Heart right ventricle (tissue), 16 donors: ENCODE results near the gene JHY. TPM values are rescaled to one million over a fixed set of nuclear protein-coding genes. Genes with fewer than 3 reads are reported as not detected.
A peak's percentile ranks its signal among the peaks of the same experiment; 100 is the strongest.

Source experiments
- ATAC-seq, 8 donors: fragments of 200-7000 bp; cut with Tn5 transposase; one replicate each; pipeline ENCODE4 v1.9.1; 2020; ENCODE audit warnings: mild to moderate bottlenecking in 8 of 8, moderate library complexity in 8 of 8, moderate number of reproducible peaks in 1 of 8
- DNase-seq, 2 donors: peaks; one replicate each; pipeline ENCODE4 v3.0.0-alpha.2; 2020
- H3K27ac ChIP-seq, 10 donors: fragments of 200-600 bp; sonication (generic) in 2 of 10; one replicate each; pipeline versions ENCODE4 v1.5.0 to v1.8.0; 2020 to 2022; ENCODE audit warnings: mild to moderate bottlenecking in 3 of 10
- H3K27me3 ChIP-seq, 7 donors: fragments of 200-600 bp; one replicate each; pipeline ENCODE4 v1.8.0; 2021 to 2022; ENCODE audit warnings: mild to moderate bottlenecking in 2 of 7
- H3K36me3 ChIP-seq, 9 donors: fragments of 200-600 bp; sonication (generic) in 1 of 9; one replicate each; pipeline versions ENCODE4 v1.5.0 to v1.8.0; 2020 to 2022; ENCODE audit warnings: mild to moderate bottlenecking in 2 of 9
- H3K4me1 ChIP-seq, 9 donors: fragments of 200-600 bp; sonication (generic) in 1 of 9; one replicate each; pipeline versions ENCODE4 v1.5.0 to v1.8.0; 2020 to 2022; ENCODE audit warnings: mild to moderate bottlenecking in 4 of 9
- H3K4me3 ChIP-seq, 10 donors: fragments of 200-600 bp; sonication (generic) in 2 of 10; one replicate each; pipeline versions ENCODE4 v1.5.0 to v1.8.0; 2020 to 2022; ENCODE audit warnings: mild to moderate bottlenecking in 7 of 10, moderate library complexity in 2 of 10
- H3K9me3 ChIP-seq, 11 donors: fragments of 200-600 bp in 10 of 11; sonication (generic) in 2 of 11; one replicate each; pipeline versions ENCODE4 v1.5.0 to v1.8.0; 2013 to 2022; ENCODE audit warnings: mild to moderate bottlenecking in 2 of 11, control low read depth in 1 of 11, moderate library complexity in 1 of 11
- WGBS, 2 donors: extraction: QIAGEN DNeasy Blood & Tissue Kit; methylation state at CpG; one replicate each; pipeline ENCODE4 v1.1.7; 2013; ENCODE audit warnings: inconsistent platforms in 1 of 2; 5-methylcytosine and 5-hydroxymethylcytosine counted together
- intact Hi-C, 10 donors: fragments of 100-400 bp; cut with DNase I; formaldehyde crosslinking; loops; one replicate each; pipeline versions ENCODE4 v1.11.1 to v1.14.2; 2022
- polyA plus RNA-seq, 2 donors: library from polyadenylated mRNA; stranded (reverse); fragments of 200-250 nt; gene quantifications; one replicate each; pipeline ENCODE4 v1.2.3, GENCODE V29; 2013
- total RNA-seq, 10 donors: library from RNA; stranded (reverse); fragmentation: NEBNext Ultra II Directional in 3 of 10; extraction: Animal tissue kit (Norgen Biotek cat#: 25700) in 3 of 10; gene quantifications; one replicate each; pipeline versions ENCODE4 v1.2.1 to v1.2.4, GENCODE V29; 2021 to 2023
- TF ChIP-seq, protein P1 (sequence below), 9 donors: fragments of 200-600 bp; sonication (generic) in 2 of 9; IDR thresholded peaks; one replicate each; pipeline versions ENCODE4 v1.5.0 to v1.8.0; 2021 to 2022; ENCODE audit warnings: antibody characterized with exemption in 9 of 9, mild to moderate bottlenecking in 5 of 9, moderate library complexity in 1 of 9
- donor health status: Arrhythmogenic right ventricular cardiomyopathy.
- donor health status: ischemic (EF 13 %, LVEDD 7.1; RV severe dilation, severe dysfunction).
- donor health status: healthy with polysubstance abuse.
- donor health status: DM: no; HTN: yes; CAD: no.
- donor health status: DM: no; HTN: no; CAD: no.
- donor health status: ischemic (EF 25% LVEDD 6.9; RV normal size, moderate dysfunction).
- donor health status: ischemic (EF 25% LVEDD 5.7; RV mildly dilated, moderate dysfunction).
- donor health status: healthy.
- donor health status: DM: yes; HTN: yes; CAD: no.
- donor health status: Ischemic cardiomyopathy.
- donor health status: ischemic (EF 35%, LVEDD 5.7; RV mildly dilated, moderate dysfunction).
- donor health status: nonischemic (EF 11% LVEDD 7.7; RV severe dilation, severe dysfunction).
- donor health status: DM: yes; HTN: yes; CAD: no.
- donor health status: PGD.
- donor health status: ischemic (EF 29% LVEDD 5.4; RV normal size, mild dysfunction).
- donor health status: nonischemic (EF 23%, LVEDD 6.1; RV moderate dilation, normal function).

JHY gene
- total and polyA plus RNA-seq, 12 donors: 0.41 to 2.3 (median 1.7) TPM

DNA sequence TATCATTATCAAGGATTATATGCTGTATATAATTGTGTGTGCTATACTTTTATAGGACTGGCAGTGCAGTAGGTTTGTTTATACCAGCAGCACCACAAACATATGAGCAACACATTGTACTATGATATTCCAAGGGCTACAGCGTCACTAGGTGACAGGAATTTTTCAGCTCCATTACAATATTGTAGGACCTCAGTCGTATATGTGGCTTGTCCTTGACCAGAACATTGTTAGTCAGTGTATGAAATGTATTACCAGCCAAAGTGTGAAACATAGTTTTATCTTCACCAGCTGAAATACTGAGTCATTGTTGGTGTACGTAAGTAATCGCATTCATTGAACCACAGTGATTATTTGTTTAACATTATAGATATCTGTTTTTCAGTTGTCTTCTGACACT, 20.4 kb downstream of the JHY start:
- no peak for ATAC-seq
- Histone ChIP-seq H3K4me1 (no peaks in the 10 kb centered on the region), H3K9me3 (no peaks in the 10 kb centered on the region), H3K27me3 (no peaks in the 10 kb centered on the region), H3K27ac (no peak overlapping the region), H3K36me3 (no peaks in the 10 kb centered on the region), H3K4me3 (no peak overlapping the region)
- 92 to 96% methylated on average over 4 of the region's 4 CpGs for WGBS, 2 donors
- no peak for DNase-seq
- intact Hi-C loops: no loop called here
- TF ChIP-seq, protein P1, sequence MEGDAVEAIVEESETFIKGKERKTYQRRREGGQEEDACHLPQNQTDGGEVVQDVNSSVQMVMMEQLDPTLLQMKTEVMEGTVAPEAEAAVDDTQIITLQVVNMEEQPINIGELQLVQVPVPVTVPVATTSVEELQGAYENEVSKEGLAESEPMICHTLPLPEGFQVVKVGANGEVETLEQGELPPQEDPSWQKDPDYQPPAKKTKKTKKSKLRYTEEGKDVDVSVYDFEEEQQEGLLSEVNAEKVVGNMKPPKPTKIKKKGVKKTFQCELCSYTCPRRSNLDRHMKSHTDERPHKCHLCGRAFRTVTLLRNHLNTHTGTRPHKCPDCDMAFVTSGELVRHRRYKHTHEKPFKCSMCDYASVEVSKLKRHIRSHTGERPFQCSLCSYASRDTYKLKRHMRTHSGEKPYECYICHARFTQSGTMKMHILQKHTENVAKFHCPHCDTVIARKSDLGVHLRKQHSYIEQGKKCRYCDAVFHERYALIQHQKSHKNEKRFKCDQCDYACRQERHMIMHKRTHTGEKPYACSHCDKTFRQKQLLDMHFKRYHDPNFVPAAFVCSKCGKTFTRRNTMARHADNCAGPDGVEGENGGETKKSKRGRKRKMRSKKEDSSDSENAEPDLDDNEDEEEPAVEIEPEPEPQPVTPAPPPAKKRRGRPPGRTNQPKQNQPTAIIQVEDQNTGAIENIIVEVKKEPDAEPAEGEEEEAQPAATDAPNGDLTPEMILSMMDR (IDR thresholded peaks at IDR 0.05): no peak

DNA sequence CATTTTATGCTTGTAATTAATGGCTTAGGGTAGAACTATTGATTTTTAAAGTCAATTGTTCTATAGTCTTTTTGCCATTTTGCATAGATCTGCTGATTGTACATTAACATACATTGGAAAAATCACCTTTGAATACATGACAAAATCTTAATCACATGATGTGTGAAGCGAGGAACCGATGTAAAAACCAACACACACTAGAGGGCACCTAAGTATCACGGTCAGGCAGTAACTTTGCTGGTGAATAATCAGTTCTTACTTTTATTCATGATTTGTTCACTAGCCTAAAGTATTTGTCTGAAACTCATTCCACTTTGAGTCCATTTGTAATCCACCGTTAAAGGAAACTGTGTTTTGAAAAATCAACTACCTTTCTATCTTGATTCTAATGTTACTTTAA, 28.2 kb downstream of the JHY start:
- Histone ChIP-seq H3K36me3 (no peaks in the 10 kb centered on the region), H3K27ac (no peak overlapping the region), H3K9me3 (no peaks in the 10 kb centered on the region), H3K27me3 (no peaks in the 10 kb centered on the region), H3K4me3 (no peak overlapping the region), H3K4me1 (no peaks in the 10 kb centered on the region)
- TF ChIP-seq, protein P1 (IDR thresholded peaks at IDR 0.05): peak in 8 of 9 donors; percentile 11 to 58 (median 41)
- DNase-seq (no peak), ATAC-seq (no peak)
- 58 to 61% methylated on average over 4 of the region's 4 CpGs for whole genome bisulfite sequencing, 2 donors
- intact Hi-C loops: loop anchor here in 7 of 10 donors (2.0 to 10.0 kb wide), 5 partner anchors 104 to 144 kb away; no protein-coding TSS in a partner anchor

DNA sequence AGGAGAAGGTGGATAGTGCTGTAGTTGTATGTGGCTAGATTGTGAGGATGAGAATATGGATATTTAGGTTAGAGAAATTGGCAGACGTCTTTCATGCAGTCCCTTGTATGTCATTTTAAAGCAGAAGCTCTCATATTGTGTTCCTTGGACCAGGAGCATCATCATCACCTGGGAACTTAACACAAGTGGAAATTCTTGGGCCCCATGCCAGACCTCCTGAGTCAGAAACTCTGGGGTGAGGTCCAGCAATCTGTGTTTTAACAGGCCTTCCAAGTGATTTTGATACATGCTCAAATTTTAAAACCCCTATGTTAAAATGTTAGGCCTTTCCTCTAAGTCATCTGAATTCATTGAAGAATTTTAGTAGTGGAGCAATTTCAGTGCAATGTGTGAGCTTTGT, 34.8 kb downstream of the JHY start:
- WGBS, 2 donors: 89 to 95% methylated on average over 1 of the region's 1 CpG
- no peaks in the 10 kb centered on the region for H3K36me3 ChIP-seq
- no peak overlapping the region for H3K27ac ChIP-seq
- no peaks in the 10 kb centered on the region for H3K4me1 ChIP-seq
- intact Hi-C loops: loop anchor here in 4 of 10 donors (5.0 to 10.0 kb wide), 4 partner anchors 97 to 137 kb away; no protein-coding TSS in a partner anchor
- no peak overlapping the region for H3K4me3 ChIP-seq
- DNase-seq: no peak
- no peaks in the 10 kb centered on the region for H3K9me3 ChIP-seq
- no peaks in the 10 kb centered on the region for H3K27me3 ChIP-seq
- TF ChIP-seq, protein P1 (IDR thresholded peaks at IDR 0.05): no peak
- no peak for ATAC-seq

DNA sequence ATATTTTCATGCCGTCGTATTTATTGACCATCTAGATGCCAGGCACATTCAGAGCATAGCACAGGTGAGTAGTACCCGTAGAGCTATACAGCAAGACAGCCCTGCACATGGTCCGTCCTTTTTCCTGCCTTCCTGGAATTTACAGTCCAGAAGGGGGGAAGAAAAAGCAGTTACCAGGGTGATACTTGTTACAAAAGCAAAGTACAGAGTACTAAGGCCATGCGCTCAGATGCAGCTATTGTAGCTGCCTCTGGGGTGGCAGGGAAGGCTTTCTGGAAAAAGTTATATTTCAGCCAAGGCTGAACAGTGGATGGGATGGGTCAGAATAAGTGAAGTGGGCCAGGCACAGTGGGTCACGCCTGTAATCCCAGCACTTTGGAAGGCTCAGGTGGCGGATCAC, 36.2 kb downstream of the JHY start:
- Histone ChIP-seq H3K4me3 (no peak overlapping the region), H3K4me1 (no peaks in the 10 kb centered on the region), H3K27ac (no peak overlapping the region), H3K27me3 (no peaks in the 10 kb centered on the region), H3K9me3 (no peaks in the 10 kb centered on the region), H3K36me3 (no peaks in the 10 kb centered on the region)
- DNase-seq: no peak
- no peak for ATAC-seq
- 89 to 94% methylated on average over 7 of the region's 7 CpGs for WGBS, 2 donors
- intact Hi-C loops: loop anchor here in 4 of 10 donors (5.0 to 10.0 kb wide), 4 partner anchors 96 to 136 kb away; no protein-coding TSS in a partner anchor
- TF ChIP-seq, protein P1 (IDR thresholded peaks at IDR 0.05): no peak
